Endodermal cell (in vitro differentiated cells): ENCODE measurements around the gene ATP2A3. TPM values are rescaled to one million over a fixed set of nuclear protein-coding genes. Genes with fewer than 3 reads are reported as not detected.

Source experiments
- DNase-seq: peaks from one replicate; pipeline ENCODE4 v3.0.0-alpha.2; 2017
- H3K27ac ChIP-seq: 2 replicates; pipeline ENCODE4 v1.5.1; 2013; ENCODE audit warnings: mild to moderate bottlenecking, low read depth, low read length, moderate library complexity
- H3K27me3 ChIP-seq: 2 replicates; pipeline ENCODE4 v1.6.1; 2013; ENCODE audit warnings: mild to moderate bottlenecking, low read length, moderate library complexity; ENCODE audit not compliant: insufficient read depth, control insufficient read depth, poor library complexity, severe bottlenecking
- H3K36me3 ChIP-seq: 2 replicates; pipeline ENCODE4 v1.7.0; 2013; ENCODE audit warnings: mild to moderate bottlenecking, low read length, moderate library complexity; ENCODE audit not compliant: control insufficient read depth, insufficient read depth
- H3K4me1 ChIP-seq: one replicate; pipeline ENCODE4 v1.7.0; 2013; ENCODE audit warnings: low read length; ENCODE audit not compliant: control insufficient read depth, insufficient read depth
- H3K4me3 ChIP-seq: 2 replicates; pipeline ENCODE4 v1.5.1; 2013; ENCODE audit warnings: mild to moderate bottlenecking, low read length, moderate library complexity
- H3K9ac ChIP-seq: 2 replicates; pipeline ENCODE4 v1.6.1; 2013; ENCODE audit warnings: mild to moderate bottlenecking, low read length, moderate library complexity; ENCODE audit not compliant: poor library complexity, severe bottlenecking; ENCODE audit errors: extremely low read depth
- H3K9me3 ChIP-seq: 2 replicates; pipeline ENCODE4 v1.6.1; 2013; ENCODE audit warnings: mild to moderate bottlenecking, low read length, moderate library complexity; ENCODE audit not compliant: control insufficient read depth
- H3K27ac Mint-ChIP-seq: 2 replicates; pipeline ENCODE4 v1.8.0; 2020; ENCODE audit warnings: mixed read lengths
- H3K27me3 Mint-ChIP-seq: 2 replicates; pipeline ENCODE4 v1.8.0; 2021; ENCODE audit warnings: mild to moderate bottlenecking, mixed read lengths; ENCODE audit not compliant: insufficient read depth
- H3K36me3 Mint-ChIP-seq: 2 replicates; pipeline ENCODE4 v1.8.0; 2020; ENCODE audit warnings: low read depth, mixed read lengths
- H3K4me1 Mint-ChIP-seq: 2 replicates; pipeline ENCODE4 v1.8.0; 2020; ENCODE audit warnings: mixed read lengths
- H3K4me3 Mint-ChIP-seq: 2 replicates; pipeline ENCODE4 v1.8.0; 2020; ENCODE audit warnings: mild to moderate bottlenecking, moderate library complexity, mixed read lengths
- H3K9me3 Mint-ChIP-seq: 2 replicates; pipeline ENCODE4 v1.8.0; 2020; ENCODE audit warnings: mild to moderate bottlenecking, mixed read lengths
- WGBS, 2 experiments: methylation state at CpG; one replicate each; pipeline versions ENCODE4 v1.1.5 to v1.1.7; 2013; ENCODE audit warnings: missing lambda C conversion rate in 2 of 2, mixed read lengths in 1 of 2; ENCODE audit not compliant: insufficient coverage in 1 of 2, insufficient read length in 1 of 2; 5-methylcytosine and 5-hydroxymethylcytosine counted together
- total RNA-seq, 2 donors: library from RNA; stranded (reverse); fragmentation: NEBNext Ultra II Directional in 1 of 2; extraction: Animal tissue kit (Norgen Biotek cat#: 25700) in 1 of 2; gene quantifications; 2 replicates in 1 of 2; 3 replicates in 1 of 2; pipeline ENCODE4 v1.2.1, GENCODE V29; 2021
- TF ChIP-seq, protein P1 (sequence below): fragments of 200-600 bp; sonication (generic); conservative IDR thresholded peaks from 2 replicates; pipeline ENCODE4 v1.5.0; 2021; ENCODE audit warnings: antibody characterized with exemption, mild to moderate bottlenecking

ATP2A3 gene
- total RNA-seq, 2 donors from 2014 or later, result 1.4 to 3.7 TPM

DNA sequence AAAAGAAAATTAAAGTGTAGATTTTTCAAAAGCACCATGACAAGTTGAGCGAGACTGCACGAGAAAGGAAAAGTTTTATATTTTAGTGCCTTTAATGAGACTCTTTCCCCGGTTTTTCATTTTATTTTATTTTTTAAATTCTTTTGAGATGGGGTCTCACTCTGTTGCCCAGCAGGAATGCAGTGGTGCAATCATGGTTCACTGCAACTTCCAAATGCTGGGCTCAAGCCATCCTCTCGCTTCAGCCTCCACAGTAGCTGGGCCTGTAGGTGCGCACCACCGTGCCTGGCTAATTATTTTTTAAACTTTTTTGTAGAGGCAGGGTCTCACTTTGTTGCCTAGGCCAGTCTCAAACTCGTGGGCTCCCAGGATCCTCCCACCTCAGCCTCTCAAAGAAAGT lies 5.7 kb upstream of the ATP2A3 start:
- Histone ChIP-seq H3K4me3 (no peak overlapping the region), H3K4me1 (no peaks in the 10 kb centered on the region), H3K27ac (no peak overlapping the region), H3K27me3 (peaks cover 6% of the 10 kb centered on the region), H3K9me3 (no peaks in the 10 kb centered on the region), H3K9ac (no peak overlapping the region), H3K36me3 (no peaks in the 10 kb centered on the region)
- TF ChIP-seq, protein P1, sequence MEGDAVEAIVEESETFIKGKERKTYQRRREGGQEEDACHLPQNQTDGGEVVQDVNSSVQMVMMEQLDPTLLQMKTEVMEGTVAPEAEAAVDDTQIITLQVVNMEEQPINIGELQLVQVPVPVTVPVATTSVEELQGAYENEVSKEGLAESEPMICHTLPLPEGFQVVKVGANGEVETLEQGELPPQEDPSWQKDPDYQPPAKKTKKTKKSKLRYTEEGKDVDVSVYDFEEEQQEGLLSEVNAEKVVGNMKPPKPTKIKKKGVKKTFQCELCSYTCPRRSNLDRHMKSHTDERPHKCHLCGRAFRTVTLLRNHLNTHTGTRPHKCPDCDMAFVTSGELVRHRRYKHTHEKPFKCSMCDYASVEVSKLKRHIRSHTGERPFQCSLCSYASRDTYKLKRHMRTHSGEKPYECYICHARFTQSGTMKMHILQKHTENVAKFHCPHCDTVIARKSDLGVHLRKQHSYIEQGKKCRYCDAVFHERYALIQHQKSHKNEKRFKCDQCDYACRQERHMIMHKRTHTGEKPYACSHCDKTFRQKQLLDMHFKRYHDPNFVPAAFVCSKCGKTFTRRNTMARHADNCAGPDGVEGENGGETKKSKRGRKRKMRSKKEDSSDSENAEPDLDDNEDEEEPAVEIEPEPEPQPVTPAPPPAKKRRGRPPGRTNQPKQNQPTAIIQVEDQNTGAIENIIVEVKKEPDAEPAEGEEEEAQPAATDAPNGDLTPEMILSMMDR, result no peak
- H3K4me3 Mint-ChIP-seq, result no peak overlapping the region
- 82 to 90% methylated on average over 4 to 6 of the region's 7 CpGs for WGBS, 2 experiments
- DNase-seq, result no peak
- peaks cover under 1% of the 10 kb centered on the region for H3K36me3 Mint-ChIP-seq
- H3K27ac Mint-ChIP-seq, result no peak overlapping the region
- peaks cover 8% of the 10 kb centered on the region for H3K9me3 Mint-ChIP-seq
- peaks cover 7% of the 10 kb centered on the region for H3K27me3 Mint-ChIP-seq
- peaks cover 6% of the 10 kb centered on the region for H3K4me1 Mint-ChIP-seq

DNA sequence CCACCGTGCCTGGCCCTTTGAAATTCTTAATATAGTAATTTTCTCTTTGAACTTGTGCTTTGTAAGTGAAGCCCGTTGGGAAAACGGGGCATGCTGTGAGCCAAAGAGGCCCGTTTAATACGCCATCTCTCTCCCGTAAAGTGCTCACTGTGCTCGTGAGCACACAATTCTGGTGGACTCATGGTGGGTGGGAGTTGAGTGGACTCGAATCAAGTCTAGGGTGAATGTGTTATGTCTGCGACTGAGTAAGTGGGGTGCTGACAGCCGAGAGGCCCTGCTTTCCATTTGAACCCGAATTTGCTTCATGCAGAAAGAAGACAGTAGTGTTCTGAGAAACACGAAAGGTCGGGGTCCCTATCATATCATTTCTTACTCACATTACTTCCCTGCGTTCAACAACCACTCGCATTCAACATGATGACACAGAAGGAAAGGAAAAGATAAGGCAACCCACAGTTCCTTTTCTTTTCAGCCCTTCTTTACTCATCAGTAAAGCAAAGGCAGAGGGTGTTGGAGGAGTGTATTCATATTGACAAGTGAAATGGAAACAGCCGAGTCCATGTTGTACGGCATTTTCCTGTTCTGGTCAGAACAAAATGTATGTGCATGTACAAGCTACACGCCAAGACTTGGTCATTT lies 4.8 kb upstream of the ATP2A3 start:
- TF ChIP-seq, protein P1, result no peak
- Histone ChIP-seq H3K9ac (no peak overlapping the region), H3K4me3 (no peak overlapping the region), H3K9me3 (no peaks in the 10 kb centered on the region), H3K27ac (no peak overlapping the region), H3K36me3 (no peaks in the 10 kb centered on the region), H3K27me3 (peaks cover 15% of the 10 kb centered on the region), H3K4me1 (no peaks in the 10 kb centered on the region)
- Mint-ChIP-seq H3K27ac (no peak overlapping the region), H3K4me1 (peaks cover 6% of the 10 kb centered on the region), H3K9me3 (no peaks in the 10 kb centered on the region), H3K36me3 (no peaks in the 10 kb centered on the region), H3K27me3 (peaks cover 12% of the 10 kb centered on the region), H3K4me3 (no peak overlapping the region)
- DNase-seq, result no peak
- WGBS, 2 experiments, result 87 to 91% methylated on average over 12 to 18 of the region's 18 CpGs

DNA sequence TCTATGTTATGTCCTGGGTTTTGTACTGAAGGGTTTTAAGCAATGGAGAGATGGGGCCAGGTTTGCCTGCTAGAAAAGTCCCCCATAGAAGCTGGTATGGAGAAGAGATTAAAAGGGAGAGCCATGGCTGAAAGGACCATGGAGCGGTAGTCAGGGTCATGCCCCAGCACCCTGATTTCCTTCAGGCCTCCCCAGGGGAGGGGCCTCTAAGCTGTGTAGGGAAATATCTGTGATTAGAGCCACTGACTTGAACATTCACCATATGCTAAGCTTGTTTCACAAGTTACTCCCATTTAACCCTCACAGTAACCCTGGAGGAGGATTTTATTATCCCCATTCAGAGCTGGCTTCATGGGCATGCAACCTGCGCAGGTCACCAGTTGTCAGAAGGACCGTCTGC lies 3.8 kb upstream of the ATP2A3 start:
- DNase-seq, result no peak
- 92 to 100% methylated on average over 1 to 3 of the region's 3 CpGs for WGBS, 2 experiments
- Mint-ChIP-seq H3K9me3 (no peaks in the 10 kb centered on the region), H3K27ac (no peak overlapping the region), H3K4me3 (no peak overlapping the region), H3K27me3 (peaks cover 19% of the 10 kb centered on the region), H3K4me1 (peaks cover 6% of the 10 kb centered on the region), H3K36me3 (no peaks in the 10 kb centered on the region)
- H3K9me3 ChIP-seq, result no peaks in the 10 kb centered on the region
- no peak overlapping the region for H3K27ac ChIP-seq
- TF ChIP-seq, protein P1, result no peak
- no peaks in the 10 kb centered on the region for H3K4me1 ChIP-seq
- H3K4me3 ChIP-seq, result no peak overlapping the region
- H3K27me3 ChIP-seq, result peaks cover 25% of the 10 kb centered on the region
- H3K9ac ChIP-seq, result no peak overlapping the region
- no peaks in the 10 kb centered on the region for H3K36me3 ChIP-seq
